ENCODE results near the gene BIRC7. TPM values are rescaled to one million over a fixed set of nuclear protein-coding genes. Genes with fewer than 3 reads are reported as not detected.

BIRC7 gene
- total RNA-seq, 1 experiment from 2014 or later = not detected

DNA sequence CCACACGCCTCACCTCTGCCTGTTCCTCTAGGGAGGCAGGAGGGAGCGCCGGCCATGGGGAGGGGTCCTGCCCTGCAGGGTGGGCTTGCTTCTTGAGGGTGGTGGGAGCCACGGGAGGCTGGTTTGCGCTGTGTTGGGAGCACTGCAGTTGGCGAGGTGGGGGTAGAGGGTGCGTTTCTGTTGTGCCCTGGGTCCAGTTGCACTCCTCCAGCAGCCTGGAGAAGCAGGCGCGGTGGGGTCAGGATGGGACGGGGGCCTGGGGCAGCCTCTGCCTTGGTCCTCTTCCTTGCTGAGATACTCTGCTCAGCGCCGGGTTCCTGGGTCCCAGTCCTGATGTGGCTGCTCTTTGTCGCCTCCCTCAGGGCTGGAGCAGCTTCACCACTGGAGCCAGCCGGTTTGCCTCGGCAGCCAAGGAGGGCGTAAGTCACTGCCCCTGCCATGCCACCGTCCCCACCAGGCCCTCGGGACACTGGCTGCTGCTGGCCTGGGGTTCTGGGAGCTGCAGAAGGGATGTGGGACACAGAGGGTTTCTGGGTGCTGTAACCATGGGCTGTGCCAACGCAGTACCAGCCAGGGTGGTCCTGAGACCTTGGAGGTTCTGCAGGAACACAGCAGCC, 45.3 kb downstream of the BIRC7 start:
- Histone ChIP-seq H3K9me3 (ENCODE audit: insufficient read depth, low read depth) (no peaks in the 10 kb centered on the region), H3K4me1 (replicated peaks; ENCODE audit: insufficient read depth) (no peaks in the 10 kb centered on the region), H4K20me1 (ENCODE audit: insufficient read depth) (peaks cover 49% of the 10 kb centered on the region), H3K27ac (no peak overlapping the region), H3K9me2 (ENCODE audit: insufficient read depth) (no peaks in the 10 kb centered on the region), H3K4me2 (no peak overlapping the region), H2AFZ (no peak overlapping the region), H3K36me3 (ENCODE audit: low read depth) (peaks cover 33% of the 10 kb centered on the region), H3K27me3 (ENCODE audit: insufficient read depth, low read depth) (no peaks in the 10 kb centered on the region), H3K4me3 (no peak overlapping the region), H3K79me2 (ENCODE audit: low read depth) (peaks cover 9% of the 10 kb centered on the region), H3F3A (ENCODE audit: insufficient read depth, low read depth) (no peaks in the 10 kb centered on the region)
- TF ChIP-seq EZH2 (IDR thresholded peaks at IDR 0.05; ENCODE audit: low read depth) = no peak
- TF ChIP-seq, protein P1, sequence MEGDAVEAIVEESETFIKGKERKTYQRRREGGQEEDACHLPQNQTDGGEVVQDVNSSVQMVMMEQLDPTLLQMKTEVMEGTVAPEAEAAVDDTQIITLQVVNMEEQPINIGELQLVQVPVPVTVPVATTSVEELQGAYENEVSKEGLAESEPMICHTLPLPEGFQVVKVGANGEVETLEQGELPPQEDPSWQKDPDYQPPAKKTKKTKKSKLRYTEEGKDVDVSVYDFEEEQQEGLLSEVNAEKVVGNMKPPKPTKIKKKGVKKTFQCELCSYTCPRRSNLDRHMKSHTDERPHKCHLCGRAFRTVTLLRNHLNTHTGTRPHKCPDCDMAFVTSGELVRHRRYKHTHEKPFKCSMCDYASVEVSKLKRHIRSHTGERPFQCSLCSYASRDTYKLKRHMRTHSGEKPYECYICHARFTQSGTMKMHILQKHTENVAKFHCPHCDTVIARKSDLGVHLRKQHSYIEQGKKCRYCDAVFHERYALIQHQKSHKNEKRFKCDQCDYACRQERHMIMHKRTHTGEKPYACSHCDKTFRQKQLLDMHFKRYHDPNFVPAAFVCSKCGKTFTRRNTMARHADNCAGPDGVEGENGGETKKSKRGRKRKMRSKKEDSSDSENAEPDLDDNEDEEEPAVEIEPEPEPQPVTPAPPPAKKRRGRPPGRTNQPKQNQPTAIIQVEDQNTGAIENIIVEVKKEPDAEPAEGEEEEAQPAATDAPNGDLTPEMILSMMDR (conservative IDR thresholded peaks at IDR 0.05) = peak; percentile 52
- ChIA-PET CTCF (interaction anchor here (0.6 kb wide), 1 partner anchor 381 kb away, joined by 3 read pairs; no protein-coding TSS in a partner anchor), POLR2A (ENCODE audit: unreplicated experiment) (no interaction called here)
- DNase-seq = no peak
- no TSS peak for BruUV-seq (replicated peaks)
- intact Hi-C loops (cut with micrococcal nuclease; ENCODE audit: unreplicated experiment) = no loop called here

DNA sequence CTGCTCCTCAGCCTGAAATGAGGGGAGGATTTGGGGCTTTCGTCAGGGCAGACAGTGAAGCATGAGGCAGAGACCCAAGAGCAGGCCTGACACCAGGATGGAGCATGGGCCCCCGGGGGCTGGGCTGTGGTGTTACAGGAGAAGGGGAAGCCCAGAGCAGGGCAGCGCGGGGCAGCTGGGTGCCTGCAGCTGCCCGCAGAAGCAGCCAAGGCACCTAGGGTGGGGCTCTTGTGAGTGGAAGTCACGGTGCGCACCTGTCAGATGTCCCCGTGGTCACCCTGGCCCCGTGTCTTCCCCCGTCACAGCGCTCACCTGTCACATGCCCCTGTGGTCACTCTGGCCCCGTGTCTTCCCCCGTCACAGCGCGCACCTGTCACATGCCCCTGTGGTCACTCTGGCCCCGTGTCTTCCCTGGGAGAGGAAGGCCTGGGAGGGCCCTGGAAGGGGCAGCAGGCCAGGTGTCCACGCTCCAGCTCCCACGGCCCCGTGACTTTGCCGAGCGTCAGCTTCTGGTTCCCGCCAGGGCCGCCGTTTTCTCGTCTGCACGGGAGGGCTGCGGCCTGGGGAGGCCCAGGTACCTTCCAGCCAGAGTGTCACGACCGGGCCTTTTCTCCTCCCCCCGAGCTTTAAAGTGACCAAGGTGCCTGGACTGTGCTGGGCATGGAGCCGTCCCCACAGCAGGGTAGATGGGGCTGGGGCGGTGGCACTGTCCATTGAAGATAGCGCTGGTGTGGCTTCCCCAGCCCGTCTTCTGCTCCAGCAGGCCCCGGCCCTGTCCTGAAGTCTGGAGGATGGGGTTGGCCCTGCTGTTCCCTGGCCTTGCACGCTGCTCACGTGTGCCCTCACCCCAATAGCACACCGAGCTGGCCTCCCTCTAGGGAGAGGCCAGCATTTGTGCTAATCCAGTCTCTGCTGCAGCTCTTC, 46.3 kb downstream of the BIRC7 start:
- TF ChIP-seq, protein P1 (conservative IDR thresholded peaks at IDR 0.05) = no peak
- no peak for TF ChIP-seq EZH2 (IDR thresholded peaks at IDR 0.05; ENCODE audit: low read depth)
- H4K20me1 ChIP-seq (ENCODE audit: insufficient read depth) = peaks cover 41% of the 10 kb centered on the region
- peaks cover 24% of the 10 kb centered on the region for H3K36me3 ChIP-seq (ENCODE audit: low read depth)
- no peaks in the 10 kb centered on the region for H3K79me2 ChIP-seq (ENCODE audit: low read depth)
- no peak for DNase-seq
- H3K4me1 ChIP-seq (replicated peaks; ENCODE audit: insufficient read depth) = no peaks in the 10 kb centered on the region
- intact Hi-C loops (cut with micrococcal nuclease; ENCODE audit: unreplicated experiment) = no loop called here
- no peaks in the 10 kb centered on the region for H3K9me2 ChIP-seq (ENCODE audit: insufficient read depth)
- BruUV-seq (replicated peaks) = no TSS peak
- no peak overlapping the region for H2AFZ ChIP-seq
- H3K27ac ChIP-seq = no peak overlapping the region
- no peak overlapping the region for H3K4me2 ChIP-seq
- no peaks in the 10 kb centered on the region for H3K9me3 ChIP-seq (ENCODE audit: insufficient read depth, low read depth)
- CTCF ChIA-PET = no interaction called here
- POLR2A ChIA-PET (ENCODE audit: unreplicated experiment) = no interaction called here
- no peak overlapping the region for H3K4me3 ChIP-seq
- H3K27me3 ChIP-seq (ENCODE audit: insufficient read depth, low read depth) = no peaks in the 10 kb centered on the region
- H3F3A ChIP-seq (ENCODE audit: insufficient read depth, low read depth) = no peaks in the 10 kb centered on the region

DNA sequence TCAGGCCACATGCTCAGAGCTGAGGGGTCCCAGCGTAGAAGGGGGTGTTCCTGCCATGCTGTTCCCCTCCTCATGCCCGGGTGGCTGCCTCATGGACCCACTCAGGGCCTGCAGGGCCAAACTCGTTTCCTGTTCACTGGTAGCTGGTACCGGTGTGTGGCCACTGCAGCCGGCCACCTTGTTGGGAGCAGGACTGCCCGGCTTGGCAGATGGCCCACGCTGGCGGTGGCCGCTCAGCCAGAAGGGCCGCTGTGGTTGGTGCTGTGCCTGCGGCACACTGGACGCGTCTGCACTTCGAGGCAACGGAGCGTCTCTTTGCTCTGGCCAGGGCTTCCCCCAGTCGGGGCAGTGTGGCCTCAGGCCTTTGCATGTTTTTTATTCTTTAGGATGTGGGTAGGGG, 47.2 kb downstream of the BIRC7 start:
- Histone ChIP-seq H3K36me3 (ENCODE audit: low read depth) (peaks cover 19% of the 10 kb centered on the region), H3K27ac (no peak overlapping the region), H3F3A (ENCODE audit: insufficient read depth, low read depth) (peaks cover under 1% of the 10 kb centered on the region; the same call in 1 of the 2 replicates), H3K9me2 (ENCODE audit: insufficient read depth) (no peaks in the 10 kb centered on the region), H3K79me2 (ENCODE audit: low read depth) (no peaks in the 10 kb centered on the region), H3K9me3 (ENCODE audit: insufficient read depth, low read depth) (no peaks in the 10 kb centered on the region), H3K4me1 (replicated peaks; ENCODE audit: insufficient read depth) (no peaks in the 10 kb centered on the region), H2AFZ (no peak overlapping the region), H4K20me1 (ENCODE audit: insufficient read depth) (peaks cover 32% of the 10 kb centered on the region), H3K4me2 (no peak overlapping the region), H3K4me3 (no peak overlapping the region), H3K27me3 (ENCODE audit: insufficient read depth, low read depth) (no peaks in the 10 kb centered on the region)
- no peak for DNase-seq
- CTCF ChIA-PET = no interaction called here
- intact Hi-C loops (cut with micrococcal nuclease; ENCODE audit: unreplicated experiment) = no loop called here
- POLR2A ChIA-PET (ENCODE audit: unreplicated experiment) = interaction anchor here (0.5 kb wide), 1 partner anchor 310 kb away, joined by 4 read pairs; no protein-coding TSS in a partner anchor
- no TSS peak for BruUV-seq (replicated peaks)
- TF ChIP-seq, protein P1 (conservative IDR thresholded peaks at IDR 0.05) = no peak
- no peak for TF ChIP-seq EZH2 (IDR thresholded peaks at IDR 0.05; ENCODE audit: low read depth)
